Prostate gland (tissue), 2 donors: ENCODE data around the gene COA5. TPM values are rescaled to one million over a fixed set of nuclear protein-coding genes. Genes with fewer than 3 reads are reported as not detected.

ENCODE experiments used
- DNase-seq: peaks from one replicate; pipeline ENCODE4 v3.0.0-alpha.2; 2019; ENCODE audit warnings: low spot score
- H3K27ac ChIP-seq, 2 donors: fragments of 200-600 bp; sonication (generic); 2 replicates each; pipeline ENCODE4 v1.5.1; 2017 to 2019
- H3K27me3 ChIP-seq: fragments of 200-600 bp; sonication (generic); replicated peaks from 2 replicates; pipeline ENCODE4 v1.5.1; 2019; ENCODE audit not compliant: insufficient read depth
- H3K36me3 ChIP-seq, 2 donors: fragments of 200-600 bp; sonication (generic); 1 replicate in 1 of 2; 2 replicates in 1 of 2; pipeline versions ENCODE4 v1.5.1 to v1.8.1; 2017 to 2019
- H3K4me1 ChIP-seq: fragments of 200-600 bp; sonication (generic); replicated peaks from 2 replicates; pipeline ENCODE4 v1.5.1; 2019
- H3K4me3 ChIP-seq, 2 donors: fragments of 200-600 bp; sonication (generic); 2 replicates each; pipeline ENCODE4 v1.5.1; 2017 to 2019
- H3K9me3 ChIP-seq: fragments of 200-600 bp; sonication (generic); 2 replicates; pipeline ENCODE4 v1.5.1; 2017
- CTCF ChIP-seq, 4 experiments: fragments of 200-600 bp in 2 of 4; fragments of 450-650 bp in 2 of 4; sonication (generic) in 2 of 4; IDR thresholded peaks; 1 replicate in 3 of 4; 2 replicates in 1 of 4; pipeline ENCODE4 v1.5.1; 2016 to 2019; ENCODE audit warnings: antibody characterized with exemption in 4 of 4, mild to moderate bottlenecking in 2 of 4, moderate library complexity in 2 of 4
- POLR2A ChIP-seq: fragments of 450-650 bp; IDR thresholded peaks from one replicate; pipeline ENCODE4 v1.6.1; 2016; ENCODE audit warnings: antibody characterized with exemption, mild to moderate bottlenecking
- POLR2AphosphoS5 ChIP-seq: sonication (generic); formaldehyde crosslinking; IDR thresholded peaks from one replicate; pipeline ENCODE4 v1.6.1; 2017; ENCODE audit warnings: antibody characterized with exemption
- WGBS: methylation state at CpG from one replicate; pipeline ENCODE4 v1.1.5; 2018; 5-methylcytosine and 5-hydroxymethylcytosine counted together
- intact Hi-C: fragments of 100-400 bp; cut with DNase I; formaldehyde crosslinking; loops from one replicate; pipeline ENCODE4 v1.14.2; 2022
- total RNA-seq, 2 donors: library from RNA; depleted of rRNA; stranded (reverse); fragments of >200 nt; gene quantifications; one replicate each; pipeline ENCODE4 v1.1.0, GENCODE V29; 2016

Gene COA5
- total RNA-seq, 2 donors from 2014 or later, result 34.9 to 41.6 TPM

- no peaks in the 10 kb centered on the region for H3K9me3 ChIP-seq
- WGBS, result 86% methylated on average over 9 of the region's 9 CpGs
- H3K27me3 ChIP-seq, result no peaks in the 10 kb centered on the region
- TF ChIP-seq POLR2AphosphoS5 (no peak), POLR2A (no peak), CTCF (IDR thresholded peaks at IDR 0.05) (no peak)
- peaks cover under 1 to 3% of the 10 kb centered on the region in 2 donors for H3K36me3 ChIP-seq
- no peaks in the 10 kb centered on the region for H3K4me1 ChIP-seq
- no peak overlapping the region for H3K27ac ChIP-seq
- no peak overlapping the region for H3K4me3 ChIP-seq
- DNase-seq, result no peak
- intact Hi-C loops, result no loop called here
Measured at GRCh38 chr2:98578231-98578630, 30.1 kb downstream of the COA5 start.

- 83% methylated on average over 10 of the region's 10 CpGs for WGBS
Measured at GRCh38 chr2:98577313-98577712, 31.0 kb downstream of the COA5 start.

GRCh38 chr2:98576666-98577312 lies 31.5 kb downstream of the COA5 start:
- no peak for TF ChIP-seq POLR2AphosphoS5
- TF ChIP-seq CTCF (IDR thresholded peaks at IDR 0.05), result no peak
- TF ChIP-seq POLR2A, result no peak
- WGBS, result 94% methylated on average over 22 of the region's 22 CpGs
- intact Hi-C loops, result no loop called here
- Histone ChIP-seq H3K27ac (no peak overlapping the region), H3K27me3 (no peaks in the 10 kb centered on the region), H3K4me3 (no peak overlapping the region), H3K9me3 (no peaks in the 10 kb centered on the region), H3K36me3 (peaks cover 3 to 8% of the 10 kb centered on the region in 2 donors), H3K4me1 (no peaks in the 10 kb centered on the region)
- no peak for DNase-seq

More at GRCh38 chr2:98577313-98577712, 31.0 kb downstream of the COA5 start:
- H3K27ac ChIP-seq, result no peak overlapping the region
- no peak for DNase-seq
- no peaks in the 10 kb centered on the region for H3K4me1 ChIP-seq
- H3K27me3 ChIP-seq, result no peaks in the 10 kb centered on the region
- H3K36me3 ChIP-seq, result peaks cover 3 to 8% of the 10 kb centered on the region in 2 donors
- intact Hi-C loops, result no loop called here
- no peak overlapping the region for H3K4me3 ChIP-seq
- no peaks in the 10 kb centered on the region for H3K9me3 ChIP-seq
- TF ChIP-seq POLR2AphosphoS5, result no peak
- no peak for TF ChIP-seq POLR2A
- TF ChIP-seq CTCF (IDR thresholded peaks at IDR 0.05), result no peak

GRCh38 chr2:98573426-98573825 lies 34.9 kb downstream of the COA5 start:
- TF ChIP-seq POLR2A (no peak), POLR2AphosphoS5 (no peak), CTCF (IDR thresholded peaks at IDR 0.05) (no peak)
- WGBS, result 89% methylated on average over 13 of the region's 13 CpGs
- DNase-seq, result no peak
- Histone ChIP-seq H3K27me3 (no peaks in the 10 kb centered on the region), H3K4me1 (no peaks in the 10 kb centered on the region), H3K4me3 (no peak overlapping the region), H3K36me3 (peaks cover 3 to 8% of the 10 kb centered on the region in 2 donors), H3K27ac (no peak overlapping the region), H3K9me3 (no peaks in the 10 kb centered on the region)
- intact Hi-C loops, result no loop called here

GRCh38 chr2:98572676-98573075 lies 35.6 kb downstream of the COA5 start:
- H3K4me3 ChIP-seq, result no peak overlapping the region
- TF ChIP-seq POLR2A (no peak), POLR2AphosphoS5 (no peak), CTCF (IDR thresholded peaks at IDR 0.05) (no peak)
- intact Hi-C loops, result no loop called here
- no peaks in the 10 kb centered on the region for H3K9me3 ChIP-seq
- H3K27ac ChIP-seq, result no peak overlapping the region
- peaks cover 3 to 8% of the 10 kb centered on the region in 2 donors for H3K36me3 ChIP-seq
- H3K4me1 ChIP-seq, result no peaks in the 10 kb centered on the region
- WGBS, result 77% methylated on average over 15 of the region's 15 CpGs
- H3K27me3 ChIP-seq, result no peaks in the 10 kb centered on the region
- no peak for DNase-seq
